ENCODE results near the gene ABCB9.

GRCh38 chr12:122999986-123000420 is 33.7 kb upstream of the ABCB9 start:
- TF ChIP-seq CTCF (IDR thresholded peaks at IDR 0.05) (no peak), POLR2A (IDR thresholded peaks at IDR 0.05) (no peak), EP300 (IDR thresholded peaks at IDR 0.05) (no peak), POLR2AphosphoS5 (IDR thresholded peaks at IDR 0.05) (no peak)

Measured in suprapubic skin (tissue), 4 donors.